Ishikawa (cell line): Measurements from ENCODE around the gene TAF6L.

Experiments used
- CEBPB ChIP-seq: IDR thresholded peaks from 2 replicates; pipeline ENCODE4 v1.6.1; 2012
- CREB1 ChIP-seq: IDR thresholded peaks from 2 replicates; pipeline ENCODE4 v1.6.1; 2012; ENCODE audit warnings: low read depth
- EGR1 ChIP-seq: IDR thresholded peaks from 2 replicates; pipeline ENCODE4 v1.6.1; 2012
- EP300 ChIP-seq: IDR thresholded peaks from 2 replicates; pipeline ENCODE4 v1.6.1; 2012; ENCODE audit warnings: borderline replicate concordance
- FOXM1 ChIP-seq: IDR thresholded peaks from 2 replicates; pipeline ENCODE4 v1.6.1; 2012; ENCODE audit warnings: low read depth, borderline replicate concordance
- NFIC ChIP-seq: IDR thresholded peaks from 2 replicates; pipeline ENCODE4 v1.6.1; 2012
- RAD21 ChIP-seq: IDR thresholded peaks from 2 replicates; pipeline ENCODE4 v1.6.1; 2012; ENCODE audit warnings: low read depth
- TAF1 ChIP-seq: IDR thresholded peaks from 2 replicates; pipeline ENCODE4 v1.6.1; 2012; ENCODE audit warnings: low read depth, mild to moderate bottlenecking
- TCF12 ChIP-seq: IDR thresholded peaks from 2 replicates; pipeline ENCODE4 v1.6.1; 2012; ENCODE audit warnings: low read depth
- TEAD4 ChIP-seq: IDR thresholded peaks from 2 replicates; pipeline ENCODE4 v1.6.1; 2012
- YY1 ChIP-seq: IDR thresholded peaks from 2 replicates; pipeline ENCODE4 v1.6.1; 2012; ENCODE audit warnings: low read depth
- ZBTB7A ChIP-seq: IDR thresholded peaks from 2 replicates; pipeline ENCODE4 v1.6.1; 2012; ENCODE audit warnings: low read depth
- TF ChIP-seq, protein P1 (sequence below): IDR thresholded peaks from 2 replicates; pipeline ENCODE4 v1.6.1; 2012
- TF ChIP-seq, protein P2 (sequence below): IDR thresholded peaks from 2 replicates; pipeline ENCODE4 v1.6.1; 2012
- TF ChIP-seq, protein P3 (sequence below): IDR thresholded peaks from 2 replicates; pipeline ENCODE4 v1.6.1; 2012; ENCODE audit warnings: low read depth, mild to moderate bottlenecking

TAF6L gene, protein sequence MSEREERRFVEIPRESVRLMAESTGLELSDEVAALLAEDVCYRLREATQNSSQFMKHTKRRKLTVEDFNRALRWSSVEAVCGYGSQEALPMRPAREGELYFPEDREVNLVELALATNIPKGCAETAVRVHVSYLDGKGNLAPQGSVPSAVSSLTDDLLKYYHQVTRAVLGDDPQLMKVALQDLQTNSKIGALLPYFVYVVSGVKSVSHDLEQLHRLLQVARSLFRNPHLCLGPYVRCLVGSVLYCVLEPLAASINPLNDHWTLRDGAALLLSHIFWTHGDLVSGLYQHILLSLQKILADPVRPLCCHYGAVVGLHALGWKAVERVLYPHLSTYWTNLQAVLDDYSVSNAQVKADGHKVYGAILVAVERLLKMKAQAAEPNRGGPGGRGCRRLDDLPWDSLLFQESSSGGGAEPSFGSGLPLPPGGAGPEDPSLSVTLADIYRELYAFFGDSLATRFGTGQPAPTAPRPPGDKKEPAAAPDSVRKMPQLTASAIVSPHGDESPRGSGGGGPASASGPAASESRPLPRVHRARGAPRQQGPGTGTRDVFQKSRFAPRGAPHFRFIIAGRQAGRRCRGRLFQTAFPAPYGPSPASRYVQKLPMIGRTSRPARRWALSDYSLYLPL

DNA sequence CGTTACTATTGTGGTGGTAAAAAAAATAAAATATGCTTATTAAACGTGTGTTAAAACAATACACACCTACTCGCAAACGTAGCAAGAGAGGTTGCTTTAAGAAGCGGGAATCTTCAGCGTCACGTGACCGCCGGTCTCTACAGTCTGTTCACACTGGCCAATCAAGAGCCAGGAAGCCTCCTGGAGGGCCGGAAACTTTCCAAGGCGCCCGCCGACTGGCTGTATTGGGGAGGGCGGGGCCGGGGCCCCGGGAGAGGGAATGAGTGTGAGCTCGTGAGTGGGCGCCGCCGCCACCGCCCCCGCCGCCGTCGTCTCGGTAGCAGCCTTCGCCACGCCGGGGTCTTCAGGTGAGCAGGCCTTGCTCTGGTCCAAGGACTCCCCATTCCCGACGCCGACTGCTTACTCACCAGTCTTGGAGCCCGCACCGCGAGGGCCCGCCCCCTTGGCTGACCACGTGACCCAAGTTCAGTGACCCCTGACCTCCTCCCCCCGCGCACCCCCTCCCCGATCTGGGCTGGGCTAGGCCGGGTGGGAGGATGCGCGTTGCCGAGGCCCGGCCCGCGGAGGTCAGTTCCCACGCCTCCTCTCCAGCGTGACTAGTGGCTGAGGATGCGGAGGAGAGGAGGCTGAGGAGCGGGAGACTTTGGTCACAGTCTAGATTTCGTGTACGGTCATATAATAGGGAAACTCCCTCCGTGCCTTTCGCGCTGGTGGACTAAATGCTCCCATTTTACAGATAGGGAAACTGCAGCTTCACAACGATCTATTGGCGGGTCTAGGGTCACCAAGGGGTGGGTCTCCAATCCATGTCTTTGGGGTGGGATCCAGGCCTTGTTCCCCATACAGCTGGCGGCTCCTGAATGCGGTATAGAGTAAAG, at the start of gene TAF6L:
TSS of gene TAF6L (plus strand) at position 253 of the 878 bp plus-strand sequence. CDS start 4,388 bp downstream, outside the sequence.
- peak; percentile 83 for TF ChIP-seq EGR1
- TF ChIP-seq, protein P1, sequence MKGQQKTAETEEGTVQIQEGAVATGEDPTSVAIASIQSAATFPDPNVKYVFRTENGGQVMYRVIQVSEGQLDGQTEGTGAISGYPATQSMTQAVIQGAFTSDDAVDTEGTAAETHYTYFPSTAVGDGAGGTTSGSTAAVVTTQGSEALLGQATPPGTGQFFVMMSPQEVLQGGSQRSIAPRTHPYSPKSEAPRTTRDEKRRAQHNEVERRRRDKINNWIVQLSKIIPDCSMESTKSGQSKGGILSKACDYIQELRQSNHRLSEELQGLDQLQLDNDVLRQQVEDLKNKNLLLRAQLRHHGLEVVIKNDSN = peak; percentile 94
- TF ChIP-seq TCF12 = no peak
- no peak for TF ChIP-seq CEBPB
- TF ChIP-seq TAF1 = peak; percentile 28; the same call in 1 of the 2 replicates
- no peak for TF ChIP-seq FOXM1
- TF ChIP-seq, protein P2, sequence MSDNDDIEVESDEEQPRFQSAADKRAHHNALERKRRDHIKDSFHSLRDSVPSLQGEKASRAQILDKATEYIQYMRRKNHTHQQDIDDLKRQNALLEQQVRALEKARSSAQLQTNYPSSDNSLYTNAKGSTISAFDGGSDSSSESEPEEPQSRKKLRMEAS = peak; percentile 65; the same call in 1 of the 2 replicates
- peak; percentile 86 for TF ChIP-seq ZBTB7A

DNA sequence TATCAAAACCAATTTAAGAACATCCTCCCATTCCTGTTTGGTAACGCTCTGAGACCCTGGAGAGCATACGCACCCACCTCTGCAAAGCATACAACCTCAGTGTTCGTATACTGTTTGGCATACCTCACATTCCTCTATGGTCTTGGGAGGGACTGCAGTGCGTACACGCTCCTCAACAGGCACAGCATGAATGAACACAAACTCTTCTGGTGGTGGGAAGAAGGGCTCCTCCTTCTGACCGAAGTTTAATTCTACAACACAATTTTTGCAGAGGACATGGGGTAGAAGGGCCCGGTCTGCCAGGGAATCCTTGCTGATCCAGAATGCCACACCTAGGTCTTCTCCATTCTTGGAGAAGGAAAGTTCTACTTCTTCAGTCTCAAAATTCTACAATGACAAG, 49.2 kb upstream of the TAF6L start:
- no peak for TF ChIP-seq EGR1
- TF ChIP-seq FOXM1 = no peak
- no peak for TF ChIP-seq YY1
- TF ChIP-seq RAD21 = no peak
- TF ChIP-seq, protein P2 = no peak

DNA sequence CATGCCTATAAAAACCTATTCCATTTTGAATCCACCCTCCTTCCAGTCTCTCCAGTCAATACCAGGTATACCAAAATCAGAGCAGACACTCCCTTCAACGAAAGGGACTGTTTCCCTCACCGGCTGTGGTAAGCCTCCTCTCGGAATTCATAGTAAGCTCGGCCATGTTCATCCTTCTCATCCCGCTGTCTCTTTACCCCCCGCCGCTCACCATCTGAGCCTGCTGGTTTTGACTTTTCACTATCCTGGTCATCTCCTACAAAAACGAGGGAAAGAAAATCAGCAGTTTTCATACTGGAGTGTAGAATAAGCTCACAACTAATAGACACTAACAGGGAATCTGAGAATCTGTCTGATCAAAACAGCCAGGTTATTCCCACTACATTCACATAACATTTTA, 47.0 kb upstream of the TAF6L start:
- TF ChIP-seq EP300 (no peak), TAF1 (no peak), TEAD4 (no peak), NFIC (no peak)

DNA sequence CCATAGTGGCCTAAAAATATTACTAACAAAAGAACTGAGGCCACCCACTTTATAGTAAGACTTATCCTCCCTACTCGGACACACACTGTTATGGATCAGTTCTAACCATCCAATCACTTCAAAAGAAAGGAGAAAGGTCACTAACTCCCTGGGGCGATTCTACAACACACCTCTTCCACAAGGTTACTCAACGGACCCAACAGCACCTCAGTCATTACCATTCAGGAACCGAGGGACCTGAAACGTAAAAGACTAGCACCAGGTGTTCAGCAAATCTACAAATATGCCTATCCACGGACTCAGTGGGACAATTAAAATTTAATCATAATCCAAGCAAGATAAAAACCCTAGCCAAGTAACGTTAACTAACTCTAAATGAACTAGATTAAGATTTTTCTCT, 45.5 kb upstream of the TAF6L start:
- TF ChIP-seq TEAD4 (no peak), TAF1 (no peak), YY1 (no peak), FOXM1 (no peak), ZBTB7A (no peak), EP300 (no peak), TCF12 (no peak), RAD21 (no peak), EGR1 (no peak), CEBPB (no peak), CREB1 (no peak), NFIC (no peak)
- TF ChIP-seq, protein P1 = no peak
- TF ChIP-seq, protein P3, sequence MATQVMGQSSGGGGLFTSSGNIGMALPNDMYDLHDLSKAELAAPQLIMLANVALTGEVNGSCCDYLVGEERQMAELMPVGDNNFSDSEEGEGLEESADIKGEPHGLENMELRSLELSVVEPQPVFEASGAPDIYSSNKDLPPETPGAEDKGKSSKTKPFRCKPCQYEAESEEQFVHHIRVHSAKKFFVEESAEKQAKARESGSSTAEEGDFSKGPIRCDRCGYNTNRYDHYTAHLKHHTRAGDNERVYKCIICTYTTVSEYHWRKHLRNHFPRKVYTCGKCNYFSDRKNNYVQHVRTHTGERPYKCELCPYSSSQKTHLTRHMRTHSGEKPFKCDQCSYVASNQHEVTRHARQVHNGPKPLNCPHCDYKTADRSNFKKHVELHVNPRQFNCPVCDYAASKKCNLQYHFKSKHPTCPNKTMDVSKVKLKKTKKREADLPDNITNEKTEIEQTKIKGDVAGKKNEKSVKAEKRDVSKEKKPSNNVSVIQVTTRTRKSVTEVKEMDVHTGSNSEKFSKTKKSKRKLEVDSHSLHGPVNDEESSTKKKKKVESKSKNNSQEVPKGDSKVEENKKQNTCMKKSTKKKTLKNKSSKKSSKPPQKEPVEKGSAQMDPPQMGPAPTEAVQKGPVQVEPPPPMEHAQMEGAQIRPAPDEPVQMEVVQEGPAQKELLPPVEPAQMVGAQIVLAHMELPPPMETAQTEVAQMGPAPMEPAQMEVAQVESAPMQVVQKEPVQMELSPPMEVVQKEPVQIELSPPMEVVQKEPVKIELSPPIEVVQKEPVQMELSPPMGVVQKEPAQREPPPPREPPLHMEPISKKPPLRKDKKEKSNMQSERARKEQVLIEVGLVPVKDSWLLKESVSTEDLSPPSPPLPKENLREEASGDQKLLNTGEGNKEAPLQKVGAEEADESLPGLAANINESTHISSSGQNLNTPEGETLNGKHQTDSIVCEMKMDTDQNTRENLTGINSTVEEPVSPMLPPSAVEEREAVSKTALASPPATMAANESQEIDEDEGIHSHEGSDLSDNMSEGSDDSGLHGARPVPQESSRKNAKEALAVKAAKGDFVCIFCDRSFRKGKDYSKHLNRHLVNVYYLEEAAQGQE = no peak
- TF ChIP-seq, protein P2 = no peak

DNA sequence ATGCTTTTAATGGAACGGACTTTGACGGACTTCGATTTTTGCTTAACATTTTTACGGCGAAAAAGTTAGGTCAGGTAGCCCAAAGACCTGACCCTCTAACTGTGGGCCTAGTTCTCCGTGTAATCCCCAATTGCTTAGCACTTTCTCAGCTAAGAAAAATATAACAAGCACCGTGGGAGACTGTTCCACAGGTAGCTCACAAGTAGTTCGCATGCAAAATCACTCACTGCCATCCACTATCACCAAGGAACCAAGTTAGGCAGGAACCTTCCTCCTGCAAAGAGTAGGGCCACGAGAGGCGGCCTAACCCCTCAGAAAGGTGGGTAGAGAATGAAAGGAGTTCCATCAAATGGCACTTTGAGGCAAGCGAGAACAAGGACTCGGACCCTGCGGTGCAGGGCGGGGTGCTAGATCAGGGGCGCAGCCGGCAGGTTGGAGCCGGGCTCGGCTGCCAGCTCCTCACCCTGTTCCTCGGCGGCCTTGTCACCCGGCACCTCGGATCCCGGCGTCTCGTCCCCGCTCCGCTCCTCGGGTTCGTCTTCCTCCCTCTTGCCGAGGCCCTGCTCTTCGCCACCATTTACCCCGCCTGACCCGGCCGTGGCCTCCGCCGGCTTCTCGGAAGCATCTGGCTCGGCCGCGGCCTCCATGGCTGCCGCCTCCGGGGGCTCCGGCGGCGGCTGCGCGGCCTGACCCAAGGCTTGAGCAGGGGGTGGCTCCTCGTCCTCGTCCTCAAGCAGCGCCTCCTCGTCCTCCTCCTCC, 44.9 kb upstream of the TAF6L start:
- TF ChIP-seq, protein P1 = no peak
- TF ChIP-seq NFIC (no peak), ZBTB7A (no peak), FOXM1 (no peak), TCF12 (no peak), TEAD4 (no peak), EGR1 (no peak), TAF1 (no peak; the same call in 1 of the 2 replicates), CREB1 (no peak), RAD21 (no peak), EP300 (no peak), CEBPB (no peak), YY1 (no peak)
- TF ChIP-seq, protein P3 = no peak
- TF ChIP-seq, protein P2 = no peak
